HL-60/S4 treated with phorbol 12-myristate 13-acetate at 8.2 ng/mL for 4 days and 3 days (cell line): ENCODE measurements around the gene CALHM5.

Experiments
- in situ Hi-C: fragments of 300-500 bp; cut with MboI; formaldehyde crosslinking; loops from 2 replicates; pipeline ENCODE4 v1.15.0; 2022; ENCODE audit warnings: low sequenced_read_pairs

CALHM5 gene

GRCh38 chr6:116545651-116546050 is 34.2 kb downstream of the CALHM5 start, which contains the start of gene TRAPPC3L:
TRAPPC3L (minus strand) TSS chr6:116545684; CDS start chr6:116545514, 170 bp downstream.
- in situ Hi-C loops: no loop called here

- in situ Hi-C loops: no loop called here
Measured at GRCh38 chr6:116547358-116547757, 35.9 kb downstream of the CALHM5 start.

- in situ Hi-C loops: loop anchor here (25.0 kb wide), 1 partner anchor 288 kb away; the partner anchor contains the start of gene TSPYL4
Measured at GRCh38 chr6:116550796-116551195, 39.4 kb downstream of the CALHM5 start.

GRCh38 chr6:116553451-116553850 is 42.0 kb downstream of the CALHM5 start, which contains the start of gene CALHM4:
CALHM4 (plus strand) TSS chr6:116553751; CDS start chr6:116553794, 43 bp downstream.
- in situ Hi-C loops: loop anchor here (25.0 kb wide), 1 partner anchor 291 kb away; the partner anchor contains the start of gene TSPYL4

- in situ Hi-C loops: loop anchor here (25.0 kb wide), 1 partner anchor 294 kb away; the partner anchor contains the start of gene TSPYL4
Measured at GRCh38 chr6:116556065-116556464, 44.6 kb downstream of the CALHM5 start.

- in situ Hi-C loops: loop anchor here (25.0 kb wide), 1 partner anchor 295 kb away; the partner anchor contains the start of gene TSPYL4
Measured at GRCh38 chr6:116556814-116557415, 45.5 kb downstream of the CALHM5 start.

- in situ Hi-C loops: loop anchor here (25.0 kb wide), 1 partner anchor 296 kb away; the partner anchor contains the start of gene TSPYL4
Measured at GRCh38 chr6:116557893-116558292, 46.5 kb downstream of the CALHM5 start.

GRCh38 chr6:116560130-116560529 is 48.7 kb downstream of the CALHM5 start:
- in situ Hi-C loops: loop anchor here (25.0 kb wide), 1 partner anchor 298 kb away; the partner anchor contains the start of gene TSPYL4

GRCh38 chr6:116561377-116562018 is 50.1 kb downstream of the CALHM5 start:
- in situ Hi-C loops: loop anchor here (25.0 kb wide), 1 partner anchor 299 kb away; the partner anchor contains the start of gene TSPYL4

- in situ Hi-C loops: loop anchor here (25.0 kb wide), 1 partner anchor 300 kb away; the partner anchor contains the start of gene TSPYL4
Measured at GRCh38 chr6:116562019-116562403, 50.6 kb downstream of the CALHM5 start.

- in situ Hi-C loops: loop anchor here (25.0 kb wide), 1 partner anchor 300 kb away; the partner anchor contains the start of gene TSPYL4
Measured at GRCh38 chr6:116562614-116563013, 51.2 kb downstream of the CALHM5 start.

- in situ Hi-C loops: loop anchor here (25.0 kb wide), 1 partner anchor 302 kb away; the partner anchor contains the start of gene TSPYL4
Measured at GRCh38 chr6:116563830-116564229, 52.4 kb downstream of the CALHM5 start.

- in situ Hi-C loops: loop anchor here (25.0 kb wide), 1 partner anchor 302 kb away; the partner anchor contains the start of gene TSPYL4
Measured at GRCh38 chr6:116564311-116564710, 52.9 kb downstream of the CALHM5 start.

GRCh38 chr6:116564921-116565872 is 53.8 kb downstream of the CALHM5 start:
- in situ Hi-C loops: loop anchor here (25.0 kb wide), 1 partner anchor 303 kb away; the partner anchor contains the start of gene TSPYL4

GRCh38 chr6:116568111-116568510 is 56.7 kb downstream of the CALHM5 start:
- in situ Hi-C loops: loop anchor here (25.0 kb wide), 1 partner anchor 306 kb away; the partner anchor contains the start of gene TSPYL4

GRCh38 chr6:116568821-116569755 is 57.6 kb downstream of the CALHM5 start:
- in situ Hi-C loops: loop anchor here (25.0 kb wide), 1 partner anchor 307 kb away; the partner anchor contains the start of gene TSPYL4

GRCh38 chr6:116570856-116571682 is 59.6 kb downstream of the CALHM5 start, which contains the start of gene RWDD1:
RWDD1 (plus strand) TSS chr6:116571504; CDS start chr6:116571583, 79 bp downstream.
- in situ Hi-C loops: loop anchor here (25.0 kb wide), 1 partner anchor 309 kb away; the partner anchor contains the start of gene TSPYL4

GRCh38 chr6:116571683-116572000 is 60.2 kb downstream of the CALHM5 start:
- in situ Hi-C loops: loop anchor here (25.0 kb wide), 1 partner anchor 309 kb away; the partner anchor contains the start of gene TSPYL4
